ENCODE results near the gene DUOXA2.

DNA sequence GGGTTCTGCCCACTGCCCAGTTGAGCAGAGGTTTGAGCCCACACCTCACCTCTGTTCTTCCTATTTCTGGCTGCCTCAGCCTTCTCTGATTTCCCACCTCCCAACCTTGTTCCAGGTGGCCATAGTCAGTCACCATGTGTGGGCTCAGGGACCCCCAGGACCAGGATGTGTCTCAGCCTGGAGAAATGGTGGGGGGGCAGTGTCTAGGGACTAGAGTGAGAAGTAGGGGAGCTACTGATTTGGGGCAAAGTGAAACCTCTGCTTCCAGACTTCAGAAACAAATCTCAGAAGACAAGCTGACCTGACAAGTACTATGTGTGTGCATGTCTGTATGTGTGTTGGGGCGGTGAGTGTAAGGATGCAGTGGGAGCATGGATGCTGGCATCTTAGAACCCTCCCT lies 50.8 kb downstream of the DUOXA2 start:
- TF ChIP-seq EP300 (IDR thresholded peaks at IDR 0.05) (no peak), CTCF (IDR thresholded peaks at IDR 0.05) (no peak), RARB (CRISPR knock-in tag; IDR thresholded peaks at IDR 0.05) (no peak), POLR2A (IDR thresholded peaks at IDR 0.05; ENCODE audit: low read length) (no peak), PBX3 (IDR thresholded peaks at IDR 0.05) (no peak), EHF (CRISPR knock-in tag; IDR thresholded peaks at IDR 0.05) (no peak), MYC (IDR thresholded peaks at IDR 0.05; ENCODE audit: borderline replicate concordance, low read length) (no peak), CHD2 (IDR thresholded peaks at IDR 0.05; ENCODE audit: low read length, partially characterized antibody) (no peak), MAFK (IDR thresholded peaks at IDR 0.05; ENCODE audit: partially characterized antibody) (no peak), RNF2 (IDR thresholded peaks at IDR 0.05; ENCODE audit: borderline replicate concordance, low read depth) (no peak)
